ENCODE data around the gene SMAGP. TPM values are rescaled to one million over a fixed set of nuclear protein-coding genes. Genes with fewer than 3 reads are reported as not detected.
"Not testable (repeated sequence)": the region's sequence is repeated elsewhere in the genome, so short reads cannot be mapped to it uniquely, and the experiment has no call there.

Gene SMAGP
- total and polyA plus RNA-seq, 2 donors = 10.0 to 13.4 TPM

- no peaks in the 10 kb centered on the region for H3K4me1 ChIP-seq (ENCODE audit: insufficient read depth)
- no peak overlapping the region for H3K27ac ChIP-seq (ENCODE audit: low read depth)
- no peak for DNase-seq (ENCODE audit: extremely low spot score)
- no peaks in the 10 kb centered on the region for H3K36me3 ChIP-seq (ENCODE audit: insufficient read depth)
- no peak overlapping the region for H3K4me3 ChIP-seq (ENCODE audit: low read depth, low read length)
- 81% methylated on average over 4 of the region's 4 CpGs for WGBS
Measured at GRCh38 chr12:51281202-51281924, 11.1 kb upstream of the SMAGP start.

DNA sequence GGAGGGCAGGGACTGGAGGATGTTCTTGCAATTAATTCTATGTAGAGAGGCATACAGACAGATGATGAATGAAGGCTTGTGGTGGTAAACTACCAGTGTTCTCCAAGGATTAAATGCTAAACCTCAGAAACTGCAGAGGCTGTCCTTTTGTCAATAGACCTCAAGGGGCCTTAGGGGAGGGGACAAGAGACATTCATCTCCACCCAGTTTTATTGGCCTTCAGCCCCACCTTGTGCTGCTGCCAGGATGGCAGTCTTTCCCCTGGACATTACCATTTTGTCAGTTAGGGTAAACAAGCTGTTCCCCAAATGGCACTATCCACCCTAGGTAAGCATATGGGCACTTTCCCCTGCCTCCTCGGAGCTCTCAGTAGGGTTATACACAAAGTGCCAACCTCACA, 4.9 kb upstream of the SMAGP start:
- WGBS = 46% methylated on average over 1 of the region's 1 CpG
- Histone ChIP-seq H3K36me3 (ENCODE audit: insufficient read depth) (no peaks in the 10 kb centered on the region), H3K27ac (ENCODE audit: low read depth) (no peak overlapping the region), H3K4me1 (ENCODE audit: insufficient read depth) (no peaks in the 10 kb centered on the region), H3K4me3 (ENCODE audit: low read depth, low read length) (no peak overlapping the region)
- no peak for DNase-seq (ENCODE audit: extremely low spot score)

GRCh38 chr12:51272810-51273209, 2.6 kb upstream of the SMAGP start:
- WGBS = 92% methylated on average over 7 of the region's 7 CpGs
- not testable (repeated sequence) for H3K4me3 ChIP-seq (ENCODE audit: low read depth, low read length); H3K4me1 ChIP-seq (ENCODE audit: insufficient read depth); DNase-seq (ENCODE audit: extremely low spot score); H3K27ac ChIP-seq (ENCODE audit: low read depth); H3K36me3 ChIP-seq (ENCODE audit: insufficient read depth)

DNA sequence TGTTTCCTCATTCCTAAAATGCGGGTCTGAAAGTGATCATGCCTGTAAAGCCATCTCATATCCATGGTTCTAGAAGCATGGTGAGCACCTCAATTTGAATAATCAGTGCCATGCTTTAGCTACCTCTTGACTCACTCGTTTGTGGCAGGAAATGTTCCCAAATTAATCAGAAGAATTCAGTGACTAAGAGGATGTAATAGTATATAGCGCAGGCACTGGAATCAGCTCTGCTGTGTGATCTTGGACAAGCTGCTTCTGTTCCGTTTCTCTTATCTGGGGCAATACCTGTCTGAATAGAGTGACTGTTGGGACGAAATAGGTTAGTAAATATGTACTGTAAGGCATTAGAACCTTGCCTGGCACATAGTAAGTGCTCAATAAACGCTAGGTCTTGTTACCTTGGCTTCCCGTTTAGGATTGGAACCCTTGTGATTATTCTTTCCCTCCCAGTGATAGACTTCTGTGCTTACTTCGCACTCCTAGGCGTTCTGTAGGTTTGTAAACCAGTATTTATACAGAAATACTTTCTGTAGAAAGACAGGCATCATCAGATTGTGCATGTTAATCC, 820 bp upstream of the SMAGP start:
- Histone ChIP-seq H3K36me3 (ENCODE audit: insufficient read depth) (no peaks in the 10 kb centered on the region), H3K4me1 (ENCODE audit: insufficient read depth) (no peaks in the 10 kb centered on the region), H3K4me3 (ENCODE audit: low read depth, low read length) (no peak overlapping the region), H3K27ac (ENCODE audit: low read depth) (no peak overlapping the region)
- WGBS = 57% methylated on average over 9 of the region's 9 CpGs
- DNase-seq (ENCODE audit: extremely low spot score) = no peak

GRCh38 chr12:51269174-51270066, 795 bp downstream of the SMAGP start:
- H3K27ac ChIP-seq (ENCODE audit: low read depth) = peak overlapping the region; percentile 81

GRCh38 chr12:51265024-51265423, 5.2 kb downstream of the SMAGP start:
- Histone ChIP-seq H3K4me3 (ENCODE audit: low read depth, low read length) (no peak overlapping the region), H3K27ac (ENCODE audit: low read depth) (no peak overlapping the region), H3K36me3 (ENCODE audit: insufficient read depth) (no peaks in the 10 kb centered on the region), H3K4me1 (ENCODE audit: insufficient read depth) (no peaks in the 10 kb centered on the region)
- no peak for DNase-seq (ENCODE audit: extremely low spot score)

More at GRCh38 chr12:51269174-51270066, 795 bp downstream of the SMAGP start:
- Histone ChIP-seq H3K4me1 (ENCODE audit: insufficient read depth) (no peaks in the 10 kb centered on the region), H3K4me3 (ENCODE audit: low read depth, low read length) (peak overlapping the region; percentile 76), H3K36me3 (ENCODE audit: insufficient read depth) (no peaks in the 10 kb centered on the region)
- WGBS = 10% methylated on average over 59 of the region's 59 CpGs
- peak; percentile 28 for DNase-seq (ENCODE audit: extremely low spot score)

GRCh38 chr12:51264297-51264696, 5.9 kb downstream of the SMAGP start:
- no peak for DNase-seq (ENCODE audit: extremely low spot score)
- Histone ChIP-seq H3K4me1 (ENCODE audit: insufficient read depth) (no peaks in the 10 kb centered on the region), H3K4me3 (ENCODE audit: low read depth, low read length) (no peak overlapping the region), H3K36me3 (ENCODE audit: insufficient read depth) (no peaks in the 10 kb centered on the region), H3K27ac (ENCODE audit: low read depth) (no peak overlapping the region)
- 94% methylated on average over 5 of the region's 5 CpGs for WGBS

DNA sequence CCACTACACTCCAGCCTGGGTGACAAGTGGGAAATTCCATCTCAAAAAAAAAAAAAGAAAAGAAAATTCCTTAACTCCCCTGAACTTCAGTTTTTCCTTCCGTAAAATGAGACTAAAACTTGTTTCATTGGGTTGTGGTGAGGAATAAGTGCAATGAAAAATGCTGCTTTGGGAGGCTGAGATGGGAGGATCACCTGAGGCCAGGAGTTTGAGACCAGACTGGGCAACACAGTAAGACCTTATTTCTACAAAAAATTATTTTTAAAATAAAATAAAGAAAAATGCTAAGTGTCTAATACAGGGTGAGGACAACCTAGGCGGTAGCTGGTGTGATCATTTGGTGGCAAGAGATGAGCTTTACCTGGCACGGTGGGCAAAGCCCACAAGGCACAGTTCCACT, 6.9 kb downstream of the SMAGP start:
- H3K4me1 ChIP-seq (ENCODE audit: insufficient read depth) = no peaks in the 10 kb centered on the region
- DNase-seq (ENCODE audit: extremely low spot score) = no peak
- no peaks in the 10 kb centered on the region for H3K36me3 ChIP-seq (ENCODE audit: insufficient read depth)
- 97% methylated on average over 3 of the region's 3 CpGs for WGBS
- H3K4me3 ChIP-seq (ENCODE audit: low read depth, low read length) = no peak overlapping the region
- H3K27ac ChIP-seq (ENCODE audit: low read depth) = no peak overlapping the region

DNA sequence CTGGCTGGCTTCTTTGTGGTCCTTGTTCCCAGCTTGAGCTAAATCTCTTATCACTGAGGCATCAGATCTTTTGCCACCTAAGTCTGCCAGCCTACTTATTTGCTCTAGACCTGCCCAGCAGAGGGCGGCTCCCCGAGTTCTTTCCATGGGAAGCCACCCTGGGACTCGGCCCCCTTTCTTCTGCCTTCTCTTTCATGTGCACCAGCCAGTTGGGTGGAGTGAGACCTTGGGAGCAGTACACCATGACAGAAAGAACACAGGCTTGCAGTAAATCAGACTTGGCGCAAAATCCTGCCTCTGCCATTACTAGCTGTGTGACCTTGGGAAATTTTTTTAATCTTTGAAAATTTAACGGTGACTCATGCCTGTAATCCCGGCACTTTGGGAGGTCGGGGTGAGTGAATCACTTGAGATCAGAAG, 7.4 kb downstream of the SMAGP start:
- Histone ChIP-seq H3K27ac (ENCODE audit: low read depth) (no peak overlapping the region), H3K36me3 (ENCODE audit: insufficient read depth) (no peaks in the 10 kb centered on the region), H3K4me1 (ENCODE audit: insufficient read depth) (no peaks in the 10 kb centered on the region), H3K4me3 (ENCODE audit: low read depth, low read length) (no peak overlapping the region)
- WGBS = 44% methylated on average over 7 of the region's 7 CpGs
- DNase-seq (ENCODE audit: extremely low spot score) = no peak

DNA sequence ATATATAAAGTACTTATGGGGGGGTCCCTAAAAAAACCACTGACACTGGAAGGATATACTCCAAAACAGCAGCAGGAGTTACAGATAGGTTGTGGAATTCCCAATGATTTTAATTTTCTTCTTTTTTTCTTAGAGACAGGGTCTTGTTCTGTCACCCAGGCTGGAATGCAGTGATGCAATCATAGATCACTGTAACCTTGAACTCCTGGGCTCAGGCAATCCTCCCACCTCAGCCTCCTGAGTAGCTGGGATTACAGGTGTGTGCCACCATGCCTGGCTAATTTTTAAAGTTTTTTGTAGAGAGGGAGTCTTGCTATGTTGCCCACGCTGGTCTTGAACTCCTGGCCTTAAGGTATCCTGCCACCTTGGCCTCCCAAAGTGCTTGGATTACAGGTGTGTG, 10.6 kb downstream of the SMAGP start:
- DNase-seq (ENCODE audit: extremely low spot score); H3K4me3 ChIP-seq (ENCODE audit: low read depth, low read length); H3K4me1 ChIP-seq (ENCODE audit: insufficient read depth); H3K36me3 ChIP-seq (ENCODE audit: insufficient read depth); H3K27ac ChIP-seq (ENCODE audit: low read depth): not testable (repeated sequence)
- 98% methylated on average over 1 of the region's 1 CpG for WGBS

DNA sequence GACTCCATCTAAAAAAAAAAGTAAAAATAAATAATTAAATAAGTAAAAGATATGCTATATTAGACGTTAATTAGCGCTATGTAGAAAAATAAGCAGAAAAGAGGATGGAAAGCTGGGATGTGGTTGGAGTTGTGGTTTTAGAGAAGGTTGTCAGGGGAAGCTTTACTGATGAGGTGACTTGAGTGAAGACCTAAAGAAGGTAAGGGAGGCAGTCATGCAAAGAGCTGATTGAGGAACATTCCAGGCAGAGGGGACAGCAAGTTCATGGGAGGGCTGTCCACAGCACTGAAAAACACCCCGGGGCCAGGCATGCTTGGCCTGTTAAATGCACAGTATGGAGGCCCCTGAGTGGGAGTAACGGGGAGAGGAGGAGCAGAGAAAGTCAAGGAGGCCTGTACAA, 15.7 kb downstream of the SMAGP start:
- 84% methylated on average over 4 of the region's 4 CpGs for WGBS
- Histone ChIP-seq H3K36me3 (ENCODE audit: insufficient read depth) (no peaks in the 10 kb centered on the region), H3K27ac (ENCODE audit: low read depth) (no peak overlapping the region), H3K4me1 (ENCODE audit: insufficient read depth) (no peaks in the 10 kb centered on the region), H3K4me3 (ENCODE audit: low read depth, low read length) (no peak overlapping the region)
- no peak for DNase-seq (ENCODE audit: extremely low spot score)

DNA sequence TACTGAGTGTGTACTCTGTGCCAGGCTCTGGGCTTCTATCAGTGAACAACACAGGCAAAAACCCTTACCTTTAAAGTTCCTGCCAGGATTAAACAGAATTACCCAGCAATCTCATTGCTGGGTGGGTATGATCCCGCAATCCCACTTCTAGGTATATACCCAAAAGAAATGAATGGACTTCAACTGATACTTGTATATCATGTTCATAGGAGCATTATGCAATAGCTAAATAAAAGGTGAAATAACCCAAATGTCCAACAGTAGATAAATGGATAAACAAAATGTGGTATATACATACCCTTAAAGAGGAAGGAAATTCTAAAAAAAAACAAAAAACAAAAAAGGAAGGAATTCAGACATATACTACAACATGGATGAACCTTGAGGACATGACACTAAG, 16.9 kb downstream of the SMAGP start:
- no peaks in the 10 kb centered on the region for H3K36me3 ChIP-seq (ENCODE audit: insufficient read depth)
- no peak overlapping the region for H3K27ac ChIP-seq (ENCODE audit: low read depth)
- H3K4me3 ChIP-seq (ENCODE audit: low read depth, low read length) = no peak overlapping the region
- no peak for DNase-seq (ENCODE audit: extremely low spot score)
- H3K4me1 ChIP-seq (ENCODE audit: insufficient read depth) = no peaks in the 10 kb centered on the region
- WGBS = 95% methylated on average over 1 of the region's 1 CpG

DNA sequence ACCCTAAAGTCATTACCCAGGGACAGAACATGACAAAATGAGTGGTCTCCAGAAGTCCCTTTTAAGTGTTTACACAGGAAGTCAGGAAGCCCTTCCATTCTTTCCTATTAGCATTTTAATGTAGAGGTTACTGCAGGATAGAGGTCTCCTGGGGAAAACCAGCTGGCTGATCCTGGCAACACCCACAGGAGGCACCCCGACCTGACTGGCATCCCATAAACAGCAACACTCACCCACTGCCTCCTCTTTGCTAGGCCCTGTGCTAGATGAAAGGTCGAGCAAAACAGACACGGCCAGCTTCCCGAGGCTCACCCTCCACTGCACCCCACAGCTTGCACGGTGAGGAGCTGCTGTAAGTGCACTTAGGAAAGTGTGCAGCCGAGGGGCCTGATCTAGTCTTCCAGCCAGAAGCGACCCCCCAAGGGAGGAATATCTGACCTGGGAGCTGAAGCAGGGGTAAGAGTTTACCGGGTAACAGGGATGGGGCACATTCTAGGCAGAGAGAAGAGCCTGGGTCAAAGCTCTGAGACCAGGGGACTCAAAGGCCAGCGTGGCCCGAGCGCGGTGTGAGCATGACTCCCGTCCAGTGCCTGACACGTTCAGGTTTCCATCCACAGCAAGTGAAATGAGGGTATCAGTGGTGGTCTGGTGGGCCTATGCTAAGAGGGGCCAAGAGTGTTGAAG, 22.6 kb downstream of the SMAGP start:
- Histone ChIP-seq H3K36me3 (ENCODE audit: insufficient read depth) (no peaks in the 10 kb centered on the region), H3K4me3 (ENCODE audit: low read depth, low read length) (no peak overlapping the region), H3K4me1 (ENCODE audit: insufficient read depth) (no peaks in the 10 kb centered on the region), H3K27ac (ENCODE audit: low read depth) (no peak overlapping the region)
- 61% methylated on average over 14 of the region's 14 CpGs for WGBS
- DNase-seq (ENCODE audit: extremely low spot score) = no peak

Measured in urinary bladder (tissue), 4 donors.